Cortex of kidney (tissue), 1 donor: Measurements from ENCODE around the gene ASZ1.
"Not testable (repeated sequence)": the region's sequence is repeated elsewhere in the genome, so short reads cannot be mapped to it uniquely, and the experiment has no call there.

Source experiments
- DNase-seq: peaks from one replicate; lab custom pipeline; 2025; lab: John Stamatoyannopoulos, UW

ASZ1 gene

DNA sequence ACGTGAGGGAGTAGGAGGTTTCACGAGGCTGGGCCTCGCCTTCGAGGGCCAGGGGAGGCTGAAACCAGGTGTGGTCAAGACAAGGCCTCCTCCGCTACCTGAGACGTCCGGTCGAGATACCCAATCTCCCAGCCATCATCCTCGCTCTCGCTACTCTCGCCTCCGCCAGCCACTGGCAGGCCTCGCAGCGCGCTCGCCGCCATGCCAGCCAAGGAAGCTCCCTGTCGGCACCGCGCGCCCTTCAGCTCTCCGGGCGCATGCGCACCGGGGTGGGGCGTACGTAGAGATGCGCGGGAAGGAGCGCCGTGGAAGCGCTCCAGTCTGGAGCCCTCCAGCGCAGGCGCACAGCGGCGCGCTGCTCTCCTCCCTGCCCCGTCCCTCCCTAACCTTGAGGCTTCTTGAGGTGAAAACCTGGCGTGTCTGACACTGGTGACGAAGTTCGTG lies at the start of gene ASZ1:
Gene ASZ1 (minus strand): TSS at position 236 of the 444 bp plus-strand sequence. CDS start 33 bp downstream, at position 203.
- no peak for DNase-seq

DNA sequence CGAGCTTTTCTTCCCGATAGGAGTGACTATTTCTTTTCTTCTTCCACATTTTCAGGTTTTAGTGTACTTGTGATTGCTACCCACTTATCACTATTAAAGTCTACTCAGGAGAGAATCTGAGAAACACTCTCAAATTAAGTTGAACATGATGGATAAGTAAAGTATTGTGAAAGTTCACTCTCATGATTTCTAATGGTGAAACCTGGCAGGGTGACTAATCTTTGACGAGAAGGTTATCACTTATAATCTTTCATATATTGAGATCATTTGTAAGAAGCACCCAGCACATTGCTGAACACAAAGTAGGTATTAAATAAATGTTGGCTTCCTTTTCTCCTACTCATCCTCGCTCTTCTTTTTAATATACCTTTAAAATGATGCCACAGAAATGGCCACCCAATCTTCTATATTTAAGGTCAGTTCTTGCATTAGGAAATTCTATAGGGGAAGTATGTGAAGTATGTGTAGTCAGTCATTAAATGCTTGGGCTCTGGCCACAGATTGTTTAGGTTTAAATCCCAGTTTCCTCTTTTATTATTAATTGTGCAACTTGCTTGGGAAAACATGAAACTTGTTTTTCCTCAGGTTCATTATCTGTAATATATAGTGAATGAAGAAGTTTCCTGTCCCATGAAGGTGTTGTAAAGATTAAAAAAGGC lies 49.4 kb upstream of the ASZ1 start:
- no peak for DNase-seq

DNA sequence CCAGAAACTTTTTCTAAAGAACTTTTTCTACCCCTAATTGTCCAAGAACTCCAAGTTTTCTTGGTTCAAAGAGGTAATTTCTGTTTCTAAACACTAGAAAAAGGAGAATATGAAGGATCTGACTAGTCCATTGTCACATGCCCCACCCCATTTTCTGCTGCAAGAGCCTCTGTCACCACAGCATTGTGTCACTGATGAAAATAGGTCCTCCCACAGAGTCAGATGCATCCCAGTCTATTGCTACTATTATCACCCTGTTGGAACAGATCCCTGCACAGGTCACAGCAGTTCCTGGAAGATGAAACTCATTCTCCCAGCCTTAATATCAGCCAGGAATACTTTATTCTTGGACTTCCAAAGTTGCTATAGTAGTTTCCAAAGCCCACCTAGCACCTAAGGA lies 45.0 kb upstream of the ASZ1 start:
- DNase-seq: no peak

- no peak for DNase-seq
Measured at GRCh38 chr7:117470777-117471176, 43.5 kb upstream of the ASZ1 start.

- DNase-seq: no peak
Measured at GRCh38 chr7:117468174-117468573, 40.9 kb upstream of the ASZ1 start.

GRCh38 chr7:117460815-117461214 lies 33.5 kb upstream of the ASZ1 start:
- DNase-seq: not testable (repeated sequence)

DNA sequence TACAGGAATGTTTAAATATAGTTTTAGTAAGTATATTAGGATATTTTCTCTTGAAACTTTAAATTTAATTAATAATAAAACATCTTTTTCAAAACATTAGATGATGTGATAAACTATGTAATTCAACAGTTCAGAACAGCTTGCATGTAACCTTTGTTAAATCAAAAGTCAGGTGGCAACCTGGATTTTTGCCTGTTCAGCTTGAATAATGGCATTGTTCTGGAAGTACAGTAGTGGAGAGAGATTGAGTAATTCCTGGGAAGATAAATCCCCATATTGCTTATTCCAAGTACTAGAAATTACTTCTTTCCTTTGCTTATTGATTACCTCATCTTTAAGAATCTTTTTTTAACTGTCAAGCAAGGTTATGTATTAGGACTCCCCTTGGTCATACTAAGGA lies 32.4 kb upstream of the ASZ1 start:
- DNase-seq: no peak

DNA sequence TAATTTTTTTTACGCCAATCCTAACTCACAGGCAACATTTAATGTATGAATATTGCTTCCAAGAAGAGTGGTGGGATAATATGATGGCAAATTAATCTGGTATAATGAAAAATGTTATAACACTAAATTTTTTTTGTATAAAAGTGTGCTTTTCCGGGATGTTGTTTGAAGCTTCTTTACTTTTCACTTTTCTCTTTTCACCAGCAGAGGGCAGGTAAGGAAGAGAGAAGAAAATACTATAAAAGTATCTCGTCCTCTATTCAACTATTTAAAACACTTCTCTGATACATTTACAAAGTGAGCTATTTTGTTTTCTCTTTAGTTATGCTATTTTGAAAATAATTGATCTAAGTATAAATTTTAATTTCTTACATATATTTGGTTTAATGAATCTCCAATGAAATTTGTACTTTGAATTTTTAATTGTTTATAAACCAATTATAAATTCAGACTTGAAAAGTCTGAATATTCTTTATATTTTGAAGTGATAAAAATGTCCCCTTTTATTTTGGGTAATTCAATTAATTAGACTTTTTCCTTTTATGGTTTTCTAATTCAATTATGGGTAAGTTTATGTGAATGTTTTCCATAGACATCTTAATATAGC lies 31.8 kb upstream of the ASZ1 start:
- DNase-seq: no peak

DNA sequence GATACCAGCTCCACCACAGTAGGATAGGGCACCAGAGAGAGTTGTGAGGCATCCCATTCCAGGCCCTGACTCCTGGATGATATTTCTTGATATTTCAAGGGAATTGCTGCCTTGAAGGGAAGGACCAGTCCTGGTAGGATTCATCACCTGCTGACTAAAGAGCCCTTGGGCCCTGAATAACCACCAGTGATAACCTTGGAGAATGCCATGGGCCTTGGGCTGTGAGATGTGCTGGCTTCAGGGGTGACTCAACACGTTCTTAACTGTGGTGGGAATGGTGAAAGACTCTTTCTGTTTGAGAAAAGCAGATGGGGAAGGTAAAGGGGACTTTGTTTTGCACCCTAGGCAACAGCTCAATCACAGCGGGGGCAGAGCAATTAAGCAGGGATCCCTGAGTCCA lies 21.4 kb upstream of the ASZ1 start:
- no peak for DNase-seq

DNA sequence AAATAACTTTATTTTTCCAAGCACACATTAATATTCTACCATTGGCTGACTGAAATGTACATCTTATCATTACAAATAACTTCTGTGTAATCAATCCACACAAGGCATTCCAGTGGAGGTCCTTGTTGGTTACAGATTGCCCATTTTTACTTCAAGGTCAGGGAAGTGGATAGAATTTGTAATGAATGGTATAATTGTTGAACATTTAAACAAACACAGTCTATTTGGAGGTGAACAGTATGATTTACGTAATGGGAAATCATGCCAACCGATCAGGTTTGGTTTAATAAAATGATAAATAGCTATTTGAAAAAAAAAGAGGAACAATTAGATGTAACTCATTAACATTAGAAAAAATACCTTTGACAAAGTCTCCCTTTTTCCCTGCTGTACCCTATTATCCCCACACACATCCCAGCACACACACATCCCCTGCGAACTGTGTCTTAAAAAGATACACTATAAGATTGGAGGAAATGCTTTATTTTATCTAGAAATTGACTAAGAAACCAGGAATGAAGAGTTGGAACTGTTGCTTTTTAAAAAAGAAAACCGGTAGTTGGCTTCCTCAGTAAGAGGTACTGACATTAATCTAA lies 19.0 kb upstream of the ASZ1 start:
- DNase-seq: no peak

DNA sequence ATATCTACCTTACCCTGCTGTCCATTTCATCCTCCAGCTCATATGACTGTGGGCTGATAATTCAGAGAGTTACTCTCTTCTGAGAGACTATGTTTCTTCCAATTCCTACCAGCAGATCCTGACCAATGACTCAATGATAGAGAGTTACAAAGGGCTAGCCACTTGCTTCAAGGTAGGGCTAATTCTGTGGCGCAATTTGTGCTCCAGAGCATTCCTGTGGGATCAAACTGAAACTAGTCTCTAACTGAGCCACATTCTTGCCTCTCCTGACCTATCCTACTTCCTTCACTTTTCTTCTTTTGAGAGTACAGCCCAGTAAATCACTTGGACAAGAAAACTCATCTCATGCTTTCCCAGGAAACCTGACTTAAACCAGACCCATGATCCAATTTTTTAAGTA lies 17.9 kb upstream of the ASZ1 start:
- DNase-seq: no peak

DNA sequence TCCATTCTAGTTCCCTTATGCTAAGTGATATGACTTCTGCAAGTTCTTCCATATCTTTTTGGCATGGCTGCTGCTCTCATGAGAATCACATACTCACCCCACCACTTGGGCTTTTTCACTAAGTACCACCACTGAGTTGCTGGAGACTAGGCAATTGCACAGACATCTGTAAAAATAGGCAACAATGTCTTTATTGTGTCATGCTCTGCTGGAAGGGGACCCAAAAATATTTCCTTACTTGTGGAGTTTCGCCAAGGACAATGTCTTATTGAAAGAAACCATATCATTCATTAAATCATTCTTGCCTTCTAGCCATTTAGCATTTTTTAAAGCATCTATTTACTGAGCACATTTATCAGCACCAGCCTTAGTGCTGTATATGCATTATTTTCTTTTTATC lies 17.4 kb upstream of the ASZ1 start:
- no peak for DNase-seq

GRCh38 chr7:117435475-117436043 lies 8.3 kb upstream of the ASZ1 start:
- DNase-seq: no peak

GRCh38 chr7:117424090-117424829 lies 3.0 kb downstream of the ASZ1 start:
- no peak for DNase-seq

- not testable (repeated sequence) for DNase-seq
Measured at GRCh38 chr7:117414591-117414990, 12.7 kb downstream of the ASZ1 start.

- DNase-seq: no peak
Measured at GRCh38 chr7:117412946-117413559, 14.2 kb downstream of the ASZ1 start.

GRCh38 chr7:117412390-117412789 lies 14.9 kb downstream of the ASZ1 start:
- DNase-seq: no peak

DNA sequence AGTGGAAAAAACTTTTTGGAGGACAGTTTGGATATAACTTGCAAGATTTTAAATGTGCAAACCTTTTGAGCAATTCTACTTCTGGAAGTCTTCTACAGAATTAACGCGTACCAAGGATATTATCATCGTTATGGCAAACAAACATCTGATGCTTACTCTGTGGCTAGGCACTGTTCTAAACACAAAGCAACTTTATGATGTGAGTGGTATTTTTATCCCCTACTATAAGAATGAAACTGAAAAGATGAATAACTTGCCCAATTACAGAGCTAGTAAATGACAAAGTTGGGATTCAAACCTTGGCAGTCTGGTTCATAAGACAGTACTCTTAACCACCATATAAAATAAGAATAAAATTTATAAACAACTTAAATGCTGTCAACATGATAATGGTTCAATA lies 15.8 kb downstream of the ASZ1 start:
- DNase-seq: no peak

GRCh38 chr7:117408831-117409230 lies 18.5 kb downstream of the ASZ1 start:
- DNase-seq: no peak

DNA sequence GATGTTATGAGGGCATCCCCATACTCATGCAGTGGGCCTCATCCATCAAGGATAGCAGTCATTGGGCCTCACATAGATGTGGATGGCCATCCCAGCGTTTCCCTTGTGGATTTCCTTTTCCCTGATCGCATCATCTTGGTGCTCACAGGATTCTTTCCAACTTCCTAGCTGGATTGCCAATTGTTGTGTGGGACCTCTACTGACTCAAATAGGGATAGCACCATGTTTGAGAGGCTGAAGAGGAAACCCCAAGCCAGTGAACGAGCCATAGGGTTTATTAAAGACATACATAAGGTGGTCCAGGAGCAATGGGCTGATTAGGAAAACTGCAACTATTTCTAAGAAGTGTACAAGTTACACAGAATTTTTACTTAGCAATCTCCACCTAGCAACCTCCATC lies 21.8 kb downstream of the ASZ1 start:
- DNase-seq: no peak

- no peak for DNase-seq
Measured at GRCh38 chr7:117403737-117404136, 23.6 kb downstream of the ASZ1 start.

DNA sequence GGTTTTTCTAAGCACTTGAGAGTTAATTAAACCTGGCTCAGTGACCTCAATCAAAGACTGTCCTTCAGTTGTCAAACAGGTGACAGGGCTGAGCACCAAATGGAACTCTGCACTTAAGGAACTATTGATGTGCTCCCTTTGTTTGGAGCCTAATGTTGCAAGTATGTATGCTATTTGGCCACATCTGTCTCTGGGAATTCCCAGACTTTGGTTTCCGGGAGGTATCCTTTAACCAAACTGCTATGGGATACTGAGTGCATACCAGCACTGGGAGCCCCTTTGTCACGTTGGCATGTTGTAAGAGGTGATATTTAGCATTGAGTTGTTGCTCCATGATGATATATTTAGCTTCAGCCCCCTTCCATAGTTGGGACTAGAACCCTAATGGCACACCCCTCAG lies 25.2 kb downstream of the ASZ1 start:
- DNase-seq: no peak
